IPS-18c (cell line): Measurements from ENCODE around the gene CACHD1.

Experiments
- H3K4me3 ChIP-seq: 2 replicates; pipeline ENCODE4 v1.7.0; 2013; ENCODE audit warnings: low read depth, mild to moderate bottlenecking, low read length, moderate library complexity; ENCODE audit not compliant: insufficient read depth
- H3K9me3 ChIP-seq: one replicate; pipeline ENCODE4 v1.6.1; 2013; ENCODE audit warnings: mild to moderate bottlenecking, low read length, moderate library complexity; ENCODE audit not compliant: control insufficient read depth, insufficient read depth

Gene CACHD1

DNA sequence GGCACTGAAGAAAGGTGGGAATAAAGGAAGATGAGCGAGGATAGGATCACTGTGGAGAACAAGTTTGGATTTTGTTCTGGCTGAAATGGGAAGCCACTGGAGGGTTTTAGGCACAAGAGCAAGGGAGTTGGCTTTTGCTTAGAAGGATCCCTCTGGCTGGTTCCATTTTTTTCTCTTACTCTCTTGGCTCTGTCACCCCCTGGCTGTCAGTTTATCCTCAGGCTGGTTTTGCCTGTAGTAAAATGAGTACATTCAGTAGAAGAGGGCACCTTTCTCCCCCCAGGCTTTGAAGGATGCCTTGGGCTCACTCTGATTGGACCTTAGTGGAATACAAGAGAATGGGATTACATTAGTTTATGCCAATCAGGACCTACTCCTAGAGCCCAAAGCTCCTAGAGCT lies 17.1 kb downstream of the CACHD1 start:
- no peaks in the 10 kb centered on the region for H3K9me3 ChIP-seq
- H3K4me3 ChIP-seq = no peak overlapping the region

DNA sequence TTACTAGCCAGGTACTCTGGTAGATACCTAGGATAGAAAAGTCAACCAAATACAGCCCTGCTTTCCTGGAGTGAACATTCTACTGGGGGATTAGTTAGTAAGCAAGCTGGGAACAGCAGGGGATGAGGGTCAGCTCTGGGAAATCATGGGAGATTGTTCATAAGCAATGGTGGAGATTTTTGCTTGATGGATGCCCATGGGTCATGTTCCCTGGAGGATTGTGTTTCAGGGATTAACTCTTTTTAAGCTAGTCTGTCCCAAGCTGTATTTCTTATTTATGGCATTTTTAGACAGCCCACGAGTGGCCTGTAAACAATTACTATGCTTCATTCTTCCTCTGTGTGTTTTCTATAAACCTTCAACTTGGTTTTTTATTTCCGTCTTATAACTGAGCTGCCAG lies 18.9 kb downstream of the CACHD1 start:
- Histone ChIP-seq H3K4me3 (no peak overlapping the region), H3K9me3 (no peaks in the 10 kb centered on the region)

DNA sequence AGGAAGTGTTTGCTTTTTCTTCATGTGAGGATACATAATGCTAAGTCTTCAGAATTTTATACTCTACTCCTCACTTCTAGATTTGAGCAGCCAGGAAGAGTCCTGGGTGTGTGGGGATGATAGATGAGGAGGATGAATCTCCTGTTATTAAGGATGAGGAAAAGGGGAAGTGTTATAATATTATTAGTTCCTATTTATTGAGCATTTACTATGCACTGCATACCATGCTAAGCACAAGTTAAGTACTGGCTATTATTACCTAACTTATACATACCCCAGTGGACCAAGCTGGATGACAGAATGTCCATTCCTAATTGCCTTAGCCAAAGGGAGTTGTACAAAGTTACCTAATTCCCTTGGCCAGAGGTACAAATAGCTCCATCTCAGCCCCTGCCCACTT lies 19.8 kb downstream of the CACHD1 start:
- H3K9me3 ChIP-seq = no peaks in the 10 kb centered on the region
- H3K4me3 ChIP-seq = no peak overlapping the region

DNA sequence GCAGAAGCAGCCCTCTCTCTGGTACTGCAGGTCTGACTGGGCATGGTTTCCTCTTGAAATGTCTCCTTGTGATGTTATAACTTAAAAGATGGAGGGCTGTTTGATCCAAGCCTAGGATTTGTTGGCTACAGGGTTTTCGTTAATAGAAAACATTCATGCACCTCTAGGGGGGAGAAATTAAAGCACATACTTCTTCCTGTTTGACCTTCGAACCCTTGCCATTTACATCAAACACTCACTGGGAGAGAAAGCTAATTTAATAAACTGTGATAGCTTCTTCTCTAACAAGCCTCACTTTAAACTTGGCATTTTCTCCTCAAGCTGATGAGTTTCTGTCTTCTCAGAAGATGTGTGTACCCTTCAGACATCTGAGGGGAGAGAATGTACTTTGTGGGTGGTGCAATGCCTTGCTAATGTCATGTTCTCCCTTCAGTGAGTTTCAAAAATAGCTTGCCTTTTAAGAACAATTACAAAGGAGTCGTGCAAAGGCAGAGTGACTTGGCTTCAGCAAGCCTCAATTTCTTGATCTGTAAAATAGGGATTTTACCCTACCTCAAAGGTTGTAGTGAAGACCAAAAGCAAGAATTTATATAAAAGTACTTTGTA lies 20.4 kb downstream of the CACHD1 start:
- Histone ChIP-seq H3K9me3 (no peaks in the 10 kb centered on the region), H3K4me3 (no peak overlapping the region)

DNA sequence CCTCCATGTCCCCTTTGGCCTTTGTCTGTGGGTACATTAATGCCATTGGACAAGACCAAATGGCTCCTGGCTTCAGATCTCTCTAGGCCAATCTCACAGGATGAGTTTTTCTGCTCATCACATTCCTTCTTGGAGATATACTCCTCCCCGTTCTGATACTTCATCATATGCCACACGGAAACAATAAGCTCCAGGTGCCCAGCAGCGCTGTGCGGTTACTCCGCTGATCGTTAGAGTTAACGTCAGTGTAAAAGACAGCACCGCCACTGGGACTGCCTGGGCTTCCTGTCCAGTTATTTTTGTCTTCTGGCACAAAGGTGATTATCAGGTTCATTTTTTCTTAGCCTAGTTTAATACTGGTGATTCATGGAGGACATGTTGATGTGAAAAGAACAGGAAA lies 22.5 kb downstream of the CACHD1 start:
- H3K9me3 ChIP-seq = no peaks in the 10 kb centered on the region
- H3K4me3 ChIP-seq = no peak overlapping the region

DNA sequence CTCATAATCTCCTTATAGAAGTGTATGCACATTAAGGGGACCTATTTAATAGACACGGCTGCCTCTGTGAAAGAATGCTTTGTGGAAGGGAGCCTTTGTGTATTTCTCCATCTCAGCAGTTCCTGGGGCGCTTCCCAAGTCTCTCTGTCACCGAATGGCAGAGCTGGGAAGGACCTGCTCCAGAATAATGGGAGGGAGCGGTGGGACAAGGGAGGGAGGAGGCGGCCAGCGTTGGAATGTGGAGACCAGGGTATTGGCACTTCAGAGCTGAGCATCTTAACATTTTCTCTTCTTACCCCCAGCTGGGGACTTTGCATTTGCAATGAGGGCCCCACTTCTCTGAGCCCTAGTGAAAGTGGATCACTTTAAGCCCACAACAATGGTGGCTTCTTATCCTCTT lies 23.9 kb downstream of the CACHD1 start:
- H3K4me3 ChIP-seq = no peak overlapping the region

DNA sequence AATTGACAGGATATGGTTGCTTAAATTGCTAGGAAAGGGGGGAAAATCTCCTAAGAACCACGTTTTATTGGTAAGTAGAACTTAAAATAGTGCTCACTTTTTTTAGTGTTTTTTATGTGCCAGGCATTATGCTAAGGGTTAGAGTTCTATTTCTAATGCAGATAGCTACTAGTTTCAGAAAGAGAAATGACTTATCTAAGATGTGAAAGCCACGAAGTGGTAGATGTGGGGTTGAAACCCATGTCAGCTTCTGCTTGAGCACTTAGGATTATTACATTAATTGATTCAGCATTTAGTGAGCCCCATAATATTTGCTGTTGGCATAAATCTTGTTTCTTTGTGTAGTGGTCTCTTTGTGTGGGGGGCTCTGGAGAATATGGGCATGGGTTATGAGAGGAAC lies 24.7 kb downstream of the CACHD1 start:
- H3K9me3 ChIP-seq = no peaks in the 10 kb centered on the region
- H3K4me3 ChIP-seq = no peak overlapping the region

More for the DNA sequence above, 23.9 kb downstream of the CACHD1 start:
- H3K9me3 ChIP-seq = no peaks in the 10 kb centered on the region

DNA sequence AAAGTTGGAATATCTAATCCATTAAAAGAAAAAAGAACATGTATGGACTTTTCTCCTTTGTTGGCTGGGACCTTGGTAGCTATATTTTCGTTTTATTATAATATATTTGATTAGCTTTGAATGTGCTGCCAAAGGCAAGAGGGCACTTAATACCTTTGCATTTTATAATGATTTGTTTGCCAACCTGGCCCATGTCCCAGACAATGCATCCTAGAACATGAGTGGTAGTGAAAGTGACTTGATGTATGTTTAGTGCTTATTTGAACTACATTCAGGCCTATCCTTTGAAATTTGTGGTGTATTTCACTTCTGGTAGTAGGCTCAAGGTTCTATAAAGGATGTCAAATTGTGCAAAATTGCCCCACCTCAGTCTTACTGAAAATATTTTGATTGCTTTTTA lies 25.9 kb downstream of the CACHD1 start:
- Histone ChIP-seq H3K9me3 (no peaks in the 10 kb centered on the region), H3K4me3 (no peak overlapping the region)

DNA sequence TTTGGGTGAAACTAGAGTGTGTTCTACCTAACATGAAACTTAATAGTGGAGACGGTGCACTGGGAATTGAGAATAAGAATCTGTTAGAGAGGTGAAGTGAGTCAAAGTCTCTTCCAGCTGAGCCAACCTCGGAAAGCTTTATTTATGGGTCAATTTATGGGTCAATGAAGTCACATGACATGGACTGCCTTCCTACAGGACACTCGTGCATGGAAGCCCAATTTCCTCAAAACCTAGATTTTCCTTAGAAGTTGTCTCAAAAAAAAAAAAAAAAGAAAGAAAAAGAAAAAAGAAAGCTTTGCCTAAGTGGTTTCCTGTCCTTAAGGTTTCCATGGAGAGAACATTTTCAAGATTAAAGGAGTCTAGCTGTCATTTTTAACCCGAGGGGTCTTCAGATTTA lies 26.7 kb downstream of the CACHD1 start:
- Histone ChIP-seq H3K9me3 (no peaks in the 10 kb centered on the region), H3K4me3 (no peak overlapping the region)

DNA sequence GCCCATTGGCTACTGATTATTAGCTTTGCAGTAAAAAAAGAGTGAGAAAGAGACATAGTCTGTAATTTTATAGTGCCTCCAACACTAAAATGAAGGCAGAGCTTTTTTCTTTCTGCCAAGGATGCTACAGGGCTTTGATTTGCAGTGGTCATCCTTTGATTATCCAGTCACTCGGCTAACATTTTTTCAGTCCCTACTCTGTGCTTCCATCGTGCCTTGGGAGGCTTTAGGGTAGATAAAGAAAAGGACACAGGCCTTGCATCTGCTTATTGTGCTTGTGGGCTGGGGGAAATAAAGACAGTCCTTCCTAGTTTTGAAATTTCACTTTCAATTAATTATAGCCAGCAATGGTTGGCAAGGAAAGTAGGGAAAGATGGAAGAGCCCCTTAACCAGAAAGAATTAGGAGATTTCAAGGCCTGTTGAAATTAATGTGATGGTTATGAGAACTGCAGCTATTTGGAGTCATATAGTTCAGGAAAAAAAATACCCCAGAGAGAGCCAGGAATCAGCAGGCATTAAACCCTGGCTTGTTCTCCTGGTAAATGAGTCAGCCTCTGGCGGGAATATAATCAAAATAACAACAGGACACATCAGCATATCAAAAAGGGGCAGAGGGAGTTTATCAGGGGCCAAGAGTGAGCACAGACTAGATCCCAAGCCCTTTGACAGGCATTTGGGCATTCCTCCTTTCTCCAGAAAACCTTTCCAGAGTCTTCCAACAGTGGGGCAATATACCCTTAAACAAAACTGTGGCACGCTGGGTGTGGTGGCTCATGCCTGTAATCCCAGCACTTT lies 27.4 kb downstream of the CACHD1 start:
- Histone ChIP-seq H3K4me3 (no peak overlapping the region), H3K9me3 (no peaks in the 10 kb centered on the region)

DNA sequence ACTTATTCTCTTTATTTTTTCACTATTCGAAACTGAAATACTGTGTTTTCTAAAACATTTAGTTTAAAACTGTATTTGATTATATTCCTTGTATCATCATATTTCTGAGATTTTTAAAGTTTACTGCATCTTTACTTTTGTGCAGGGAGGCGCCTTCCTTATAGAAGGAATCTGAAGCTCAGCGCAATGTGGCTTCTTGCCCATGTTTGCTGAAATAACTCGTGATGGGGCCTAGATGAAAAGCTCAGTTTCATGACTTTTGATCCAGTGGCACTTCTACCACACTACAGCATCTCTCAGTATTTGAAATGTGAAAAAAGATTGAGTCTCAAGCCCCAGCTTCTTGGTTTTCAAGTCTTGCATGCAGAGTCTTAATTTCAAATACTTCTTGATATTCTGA lies 28.4 kb downstream of the CACHD1 start:
- Histone ChIP-seq H3K4me3 (no peak overlapping the region), H3K9me3 (no peaks in the 10 kb centered on the region)

DNA sequence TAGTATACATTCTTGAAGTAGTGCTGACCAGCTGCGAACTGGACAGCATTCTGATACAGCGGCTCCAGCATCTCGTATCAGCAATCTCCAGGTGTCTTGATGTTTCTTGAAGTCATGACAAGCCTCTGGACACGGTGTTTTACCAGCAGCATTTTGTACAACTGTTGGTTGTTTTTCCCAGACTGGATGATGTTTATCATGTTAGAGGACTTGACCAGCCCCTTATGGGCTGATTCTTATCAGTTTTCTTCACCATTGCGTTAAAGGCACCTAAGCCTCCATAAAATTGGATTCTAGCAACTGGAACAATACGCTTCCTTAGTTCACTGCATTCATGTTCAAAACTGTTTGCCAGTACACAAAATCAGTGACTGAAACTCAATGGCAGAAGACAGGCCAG lies 29.1 kb downstream of the CACHD1 start:
- Histone ChIP-seq H3K9me3 (no peaks in the 10 kb centered on the region), H3K4me3 (no peak overlapping the region)

DNA sequence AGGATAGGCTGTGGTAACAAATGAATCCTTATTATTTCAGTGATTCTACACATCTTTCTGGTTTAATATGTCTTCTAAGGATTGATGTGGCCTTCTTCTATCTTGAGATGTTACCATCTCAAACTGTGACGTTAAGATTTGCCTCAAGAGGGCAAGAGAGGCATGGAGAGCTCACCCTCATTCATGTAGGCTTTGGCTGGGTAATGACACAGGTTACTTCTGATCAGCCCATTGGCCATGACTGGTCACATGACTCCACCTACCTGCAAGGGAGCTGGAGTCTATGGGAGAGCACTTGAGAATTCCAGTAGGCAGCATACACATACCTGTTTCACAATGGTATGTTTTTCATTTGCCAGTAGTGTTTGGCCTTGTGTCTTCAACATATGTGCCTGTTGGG lies 30.0 kb downstream of the CACHD1 start:
- Histone ChIP-seq H3K4me3 (no peak overlapping the region), H3K9me3 (no peaks in the 10 kb centered on the region)

DNA sequence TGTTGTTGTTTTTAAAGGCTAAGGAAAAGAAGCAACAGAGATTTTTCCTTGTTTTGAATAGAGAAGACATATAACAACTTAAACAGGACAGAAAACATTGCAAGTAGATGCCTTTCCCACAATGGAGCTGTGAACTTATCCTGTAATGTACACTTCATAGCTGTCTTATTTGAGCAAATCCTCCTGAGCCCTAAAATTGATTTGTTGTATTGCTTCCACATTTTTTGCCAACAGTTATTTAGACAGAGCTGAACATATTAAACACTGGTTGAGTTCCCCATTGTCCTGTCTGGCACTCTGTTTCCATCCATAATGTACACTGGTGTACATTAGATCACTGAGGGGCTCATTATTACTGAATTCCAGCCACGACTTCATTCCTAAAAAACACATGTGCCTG lies 32.2 kb downstream of the CACHD1 start:
- Histone ChIP-seq H3K4me3 (no peak overlapping the region), H3K9me3 (no peaks in the 10 kb centered on the region)

DNA sequence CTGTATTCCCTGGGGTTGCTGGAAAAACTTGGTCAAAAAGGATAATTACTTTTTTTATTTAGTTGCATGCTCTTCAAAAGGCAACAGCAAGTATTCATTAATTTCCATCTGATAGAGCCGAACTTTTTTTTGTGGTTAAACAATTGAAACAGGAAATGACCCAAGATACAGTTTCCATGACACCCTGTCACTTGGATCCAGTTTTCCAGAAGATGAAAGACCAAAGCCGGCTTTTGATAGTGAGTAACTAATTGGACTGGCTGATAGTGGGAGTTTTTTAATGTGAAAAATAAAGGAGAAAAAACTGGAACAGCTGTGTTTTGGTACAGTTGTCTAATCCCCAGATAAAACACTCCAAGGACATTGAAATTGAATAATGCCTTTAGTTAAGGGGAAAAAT lies 33.0 kb downstream of the CACHD1 start:
- Histone ChIP-seq H3K4me3 (no peak overlapping the region), H3K9me3 (no peaks in the 10 kb centered on the region)

DNA sequence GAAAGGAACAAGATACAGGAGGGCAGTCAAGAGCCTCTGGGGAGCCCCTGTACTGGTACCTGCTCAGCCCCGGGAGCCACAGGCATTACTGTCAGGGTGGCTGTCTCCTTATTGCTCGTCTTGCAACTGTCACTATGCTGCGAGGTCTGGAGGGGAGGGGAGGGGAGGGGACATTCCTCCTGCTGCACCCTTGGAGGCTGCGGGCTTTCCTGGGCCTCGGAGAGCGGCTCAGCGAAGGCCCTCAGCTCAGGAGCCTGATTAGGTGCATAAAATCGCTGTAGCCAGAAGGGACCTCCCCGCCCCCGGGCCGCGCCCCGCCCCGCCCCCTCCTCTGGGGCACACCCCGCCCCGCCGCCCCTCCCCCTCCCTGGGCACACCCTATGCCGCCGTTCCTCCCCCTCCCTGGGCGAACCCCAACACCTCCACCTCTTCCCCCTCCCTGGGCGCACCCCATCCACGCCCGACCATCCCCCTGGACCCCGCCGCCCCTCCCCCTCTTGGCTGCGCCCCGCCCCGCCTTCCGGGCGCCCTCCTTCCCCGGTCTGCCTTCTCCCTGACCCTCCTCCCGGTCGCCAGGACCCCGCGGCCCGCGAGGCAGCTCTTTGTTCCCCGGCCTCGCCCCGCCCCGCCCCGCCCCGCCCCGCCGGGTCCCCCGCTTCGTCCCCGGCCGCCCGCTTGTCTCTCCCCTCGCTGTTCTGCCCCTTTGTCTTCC lies 35.5 kb downstream of the CACHD1 start:
- Histone ChIP-seq H3K9me3 (no peaks in the 10 kb centered on the region), H3K4me3 (peak overlapping the region; percentile 32)

DNA sequence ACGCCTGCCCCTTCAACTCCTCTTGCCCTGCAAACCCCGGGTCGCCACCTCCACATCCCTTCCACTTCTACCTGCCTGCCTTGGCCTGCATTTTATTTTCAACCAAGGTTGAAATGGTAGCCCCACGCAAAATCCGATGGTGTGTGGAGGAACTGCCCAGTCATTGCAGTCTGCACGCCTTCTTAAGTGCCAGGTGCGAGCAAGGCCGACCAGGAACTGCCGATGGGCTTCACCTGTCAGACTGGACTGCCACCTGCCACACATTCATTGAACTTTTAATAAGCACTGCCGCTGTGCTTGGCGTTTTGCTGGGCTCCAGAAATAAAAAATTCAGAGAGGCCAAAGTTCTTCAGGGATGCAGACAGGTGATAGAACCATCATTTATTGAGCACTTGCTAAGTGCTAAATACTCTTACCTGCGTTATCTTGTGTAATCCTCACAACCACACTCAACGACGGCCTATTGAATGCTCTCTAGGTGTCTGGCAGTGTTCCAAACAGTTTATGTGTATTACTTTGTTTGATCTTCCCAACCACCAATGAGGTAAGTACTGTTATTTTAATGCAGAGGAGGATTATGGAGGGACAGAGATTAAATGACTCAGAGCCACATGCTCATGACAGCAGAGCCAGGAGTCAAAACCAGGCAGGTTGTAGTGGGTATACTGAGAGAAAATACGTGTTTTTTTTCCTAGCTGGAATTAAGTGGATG lies 36.2 kb downstream of the CACHD1 start:
- no peak overlapping the region; the same call in 1 of the 2 replicates for H3K4me3 ChIP-seq
- H3K9me3 ChIP-seq = no peaks in the 10 kb centered on the region

DNA sequence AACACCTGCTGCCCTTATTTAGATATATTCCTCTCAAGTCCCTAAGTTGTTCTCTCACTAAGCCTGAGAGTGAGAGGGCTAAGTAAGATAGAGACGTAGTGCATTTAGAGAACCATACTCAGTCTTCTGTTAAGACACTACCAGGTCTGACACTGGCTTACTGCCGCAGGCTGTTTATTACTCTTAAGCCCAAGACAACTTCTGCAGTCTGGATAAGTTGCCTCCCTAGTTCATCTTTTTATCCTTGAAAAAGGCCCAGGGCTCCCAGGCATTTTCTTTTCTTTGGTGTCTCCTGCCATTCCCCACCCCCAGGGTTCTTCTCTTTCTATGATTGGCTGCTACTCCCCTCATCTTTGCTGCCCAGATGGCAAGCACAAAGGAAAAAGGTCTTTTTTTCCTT lies 38.7 kb downstream of the CACHD1 start:
- Histone ChIP-seq H3K9me3 (no peaks in the 10 kb centered on the region), H3K4me3 (no peak overlapping the region)
